ENCODE measurements around the gene TIGD6.
A peak's percentile ranks its signal among the peaks of the same experiment; 100 is the strongest.

The TIGD6 gene

GRCh38 chr5:150017226-150018005, 17.0 kb upstream of the TIGD6 start:
- DNase-seq (ENCODE audit: low read depth, low spot score) = no peak

GRCh38 chr5:150016537-150016936, 16.1 kb upstream of the TIGD6 start:
- DNase-seq (ENCODE audit: low read depth, low spot score) = no peak

GRCh38 chr5:150015415-150015814, 15.0 kb upstream of the TIGD6 start:
- no peak for DNase-seq (ENCODE audit: low read depth, low spot score)

- no peak for DNase-seq (ENCODE audit: low read depth, low spot score)
These were observed 14.0 kb upstream of the TIGD6 start for GRCh38 chr5:150014456-150014855.

- DNase-seq (ENCODE audit: low read depth, low spot score) = no peak
These were observed 13.5 kb upstream of the TIGD6 start for GRCh38 chr5:150013931-150014330.

- DNase-seq (ENCODE audit: low read depth, low spot score) = no peak
These were observed 9.4 kb upstream of the TIGD6 start for GRCh38 chr5:150009671-150010387.

- no peak for DNase-seq (ENCODE audit: low read depth, low spot score)
These were observed 6.6 kb upstream of the TIGD6 start for GRCh38 chr5:150007050-150007449.

GRCh38 chr5:150006318-150006717, 5.9 kb upstream of the TIGD6 start:
- DNase-seq (ENCODE audit: low read depth, low spot score) = no peak

GRCh38 chr5:150001660-150002486, 1.4 kb upstream of the TIGD6 start:
- DNase-seq (ENCODE audit: low read depth, low spot score) = peak; percentile 6

- peak; percentile 11 for DNase-seq (ENCODE audit: low read depth, low spot score)
These were observed 671 bp upstream of the TIGD6 start for GRCh38 chr5:150000990-150001659.

- no peak for DNase-seq (ENCODE audit: low read depth, low spot score)
These were observed 593 bp downstream of the TIGD6 start for GRCh38 chr5:149999866-150000255.

GRCh38 chr5:149999359-149999758, 1.1 kb downstream of the TIGD6 start:
- DNase-seq (ENCODE audit: low read depth, low spot score) = no peak

- DNase-seq (ENCODE audit: low read depth, low spot score) = no peak
These were observed 2.2 kb downstream of the TIGD6 start for GRCh38 chr5:149998281-149998680.

GRCh38 chr5:149996205-149996890, 4.1 kb downstream of the TIGD6 start:
- DNase-seq (ENCODE audit: low read depth, low spot score) = no peak

- DNase-seq (ENCODE audit: low read depth, low spot score) = no peak
These were observed 4.9 kb downstream of the TIGD6 start for GRCh38 chr5:149995385-149996204.

- no peak for DNase-seq (ENCODE audit: low read depth, low spot score)
These were observed 7.0 kb downstream of the TIGD6 start for GRCh38 chr5:149993471-149993870.

GRCh38 chr5:149990518-149991376, 9.7 kb downstream of the TIGD6 start:
- peak; percentile 30 for DNase-seq (ENCODE audit: low read depth, low spot score)

GRCh38 chr5:149988126-149988525, 12.3 kb downstream of the TIGD6 start:
- DNase-seq (ENCODE audit: low read depth, low spot score) = no peak

- no peak for DNase-seq (ENCODE audit: low read depth, low spot score)
These were observed 17.9 kb downstream of the TIGD6 start for GRCh38 chr5:149982505-149982904.
